ENCODE results near the gene TSPAN18.

Gene TSPAN18

GRCh38 chr11:44725016-44725685 lies 1.6 kb upstream of the TSPAN18 start:
- no peaks in the 10 kb centered on the region for H3K9me3 Mint-ChIP-seq
- peak overlapping the region; percentile 49 for H3K27ac Mint-ChIP-seq
- H3K27me3 Mint-ChIP-seq, result peaks cover 68% of the 10 kb centered on the region
- peaks cover 43% of the 10 kb centered on the region for H3K4me1 Mint-ChIP-seq
- H3K4me3 Mint-ChIP-seq, result peak overlapping the region; percentile 79
- DNase-seq, result no peak
- CTCF ChIA-PET, result interaction anchor here (0.9 to 1.0 kb wide), 2 partner anchors 167 to 379 kb away, joined by 3 read pairs; no protein-coding TSS in a partner anchor
- H3K36me3 Mint-ChIP-seq, result peaks cover 16% of the 10 kb centered on the region

DNA sequence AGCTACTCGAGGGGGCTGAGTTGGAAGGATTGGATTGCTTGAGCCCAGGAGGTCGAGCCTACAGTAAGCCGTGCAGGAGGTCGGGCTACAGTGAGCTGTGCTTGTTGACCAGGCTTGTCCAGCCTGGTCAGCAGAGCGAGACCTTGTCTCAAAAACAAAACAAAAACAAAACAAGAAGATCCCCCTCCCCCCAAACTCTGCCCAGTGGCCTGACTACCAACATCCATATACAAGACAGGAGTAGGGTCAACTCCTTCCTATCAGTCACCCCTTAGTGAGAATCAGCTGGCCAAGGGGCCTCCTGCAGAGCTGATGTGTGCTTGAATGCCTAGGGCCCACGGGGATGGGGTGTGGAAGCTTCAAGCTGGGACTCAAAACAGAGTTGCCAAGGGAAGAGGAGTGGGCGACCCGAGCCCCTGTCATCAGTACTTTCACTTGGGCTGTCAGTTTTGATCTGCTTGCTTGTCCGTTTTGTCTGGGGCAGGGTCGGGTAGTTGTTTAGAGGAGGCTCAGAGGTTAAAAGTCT lies 942 bp upstream of the TSPAN18 start:
- CTCF ChIA-PET, result interaction anchor here (0.9 to 1.0 kb wide), 3 partner anchors 108 to 378 kb away, joined by 3 to 5 read pairs (median 3); no protein-coding TSS in a partner anchor
- Mint-ChIP-seq H3K4me3 (peak overlapping the region; percentile 79), H3K36me3 (peaks cover 18% of the 10 kb centered on the region), H3K9me3 (no peaks in the 10 kb centered on the region), H3K27me3 (peaks cover 69% of the 10 kb centered on the region), H3K4me1 (peaks cover 43% of the 10 kb centered on the region), H3K27ac (peak overlapping the region; percentile 60)
- no peak for DNase-seq

DNA sequence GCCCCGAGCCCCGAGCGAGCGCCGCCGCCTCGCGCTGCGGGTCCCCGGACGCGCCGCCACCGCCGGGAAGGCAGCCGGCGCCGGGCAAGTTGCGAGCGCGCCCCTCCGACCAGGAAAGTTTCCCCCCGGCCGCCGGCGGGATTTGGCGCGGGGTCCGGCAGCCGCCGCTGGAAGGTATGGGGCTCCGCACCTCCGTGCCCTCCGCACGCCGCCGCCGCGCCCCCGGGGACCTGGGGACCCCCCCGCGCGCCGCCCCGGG lies 281 bp downstream of the TSPAN18 start:
- DNase-seq, result no peak

DNA sequence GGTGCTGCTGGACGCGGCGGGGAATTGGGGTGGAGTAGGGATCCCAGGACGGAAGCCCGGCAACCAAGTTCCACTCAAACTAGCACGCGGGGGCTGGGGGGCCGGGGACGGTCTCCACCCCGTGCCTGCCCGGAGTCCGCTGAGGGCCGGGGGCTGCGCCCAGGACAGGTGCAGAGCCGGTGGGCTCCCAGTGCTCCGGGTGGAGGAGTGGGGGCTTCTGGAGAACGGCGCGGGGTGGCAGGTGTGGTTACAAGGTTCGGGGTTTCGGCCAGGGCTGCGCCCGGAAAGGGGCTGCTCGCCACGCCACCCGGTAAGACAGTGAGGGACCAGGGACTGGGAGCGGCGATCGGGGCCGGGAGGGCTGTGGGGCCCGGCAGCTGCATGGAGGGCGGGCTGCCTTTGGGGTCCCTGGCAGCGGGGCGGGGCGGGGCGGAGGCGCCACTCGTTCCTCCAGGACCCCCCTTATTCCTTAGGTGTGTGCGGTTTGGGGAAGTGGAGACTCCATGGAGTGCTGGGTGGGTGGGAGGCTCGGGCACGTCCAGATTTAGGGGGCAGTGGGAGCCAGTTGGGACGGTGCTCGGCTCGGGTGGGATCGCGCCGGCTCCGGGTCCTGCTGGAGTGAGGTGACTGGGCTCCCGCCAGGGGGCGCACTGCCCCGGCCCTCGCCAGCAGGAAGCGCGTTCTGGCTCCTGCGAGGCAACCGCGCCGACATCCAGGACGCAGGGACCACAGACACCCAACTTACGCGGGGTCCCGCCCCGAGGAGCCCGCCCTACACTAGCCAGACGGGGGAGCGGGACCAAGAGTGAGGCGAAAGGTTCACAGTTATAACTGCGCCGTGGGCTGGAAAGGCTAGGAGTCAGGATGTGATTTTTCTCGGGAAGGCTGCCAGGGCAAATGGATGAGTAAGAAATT lies 868 bp downstream of the TSPAN18 start:
- CTCF ChIA-PET, result no interaction called here
- H3K27ac Mint-ChIP-seq, result peak overlapping the region; percentile 76

More for the DNA sequence above, 281 bp downstream of the TSPAN18 start:
- CTCF ChIA-PET, result no interaction called here
- Mint-ChIP-seq H3K27ac (no peak overlapping the region), H3K27me3 (peaks cover 63% of the 10 kb centered on the region), H3K9me3 (no peaks in the 10 kb centered on the region), H3K4me3 (peak overlapping the region; percentile 86), H3K4me1 (peaks cover 47% of the 10 kb centered on the region), H3K36me3 (peaks cover 26% of the 10 kb centered on the region)

GRCh38 chr11:44728491-44728910 lies 1.7 kb downstream of the TSPAN18 start:
- no peak for DNase-seq
- Mint-ChIP-seq H3K36me3 (peaks cover 26% of the 10 kb centered on the region), H3K4me1 (peaks cover 49% of the 10 kb centered on the region), H3K27me3 (peaks cover 50% of the 10 kb centered on the region), H3K9me3 (no peaks in the 10 kb centered on the region), H3K4me3 (peak overlapping the region; percentile 86), H3K27ac (no peak overlapping the region)
- CTCF ChIA-PET, result interaction anchor here (1.9 kb wide), 1 partner anchor 182 kb away, joined by 7 read pairs; no protein-coding TSS in a partner anchor

More for the DNA sequence above, 868 bp downstream of the TSPAN18 start:
- Mint-ChIP-seq H3K27me3 (peaks cover 58% of the 10 kb centered on the region), H3K9me3 (no peaks in the 10 kb centered on the region), H3K4me3 (peak overlapping the region; percentile 86), H3K4me1 (peaks cover 47% of the 10 kb centered on the region), H3K36me3 (peaks cover 26% of the 10 kb centered on the region)
- DNase-seq, result peak; percentile 86

- no peak for DNase-seq
- Mint-ChIP-seq H3K4me1 (peaks cover 49% of the 10 kb centered on the region), H3K4me3 (peak overlapping the region; percentile 86), H3K27me3 (peaks cover 47% of the 10 kb centered on the region), H3K36me3 (peaks cover 28% of the 10 kb centered on the region), H3K9me3 (no peaks in the 10 kb centered on the region), H3K27ac (no peak overlapping the region)
- CTCF ChIA-PET, result interaction anchor here (1.9 kb wide), 1 partner anchor 182 kb away, joined by 7 read pairs; no protein-coding TSS in a partner anchor
Measured at GRCh38 chr11:44729063-44729462, 2.3 kb downstream of the TSPAN18 start.

GRCh38 chr11:44729713-44730112 lies 3.0 kb downstream of the TSPAN18 start:
- DNase-seq, result no peak
- Mint-ChIP-seq H3K4me1 (peaks cover 48% of the 10 kb centered on the region), H3K9me3 (no peaks in the 10 kb centered on the region), H3K27ac (no peak overlapping the region), H3K36me3 (peaks cover 28% of the 10 kb centered on the region), H3K4me3 (no peak overlapping the region), H3K27me3 (peaks cover 47% of the 10 kb centered on the region)
- CTCF ChIA-PET, result interaction anchor here (0.8 to 1.9 kb wide), 4 partner anchors 14 to 197 kb away, joined by 3 to 7 read pairs (median 4); no protein-coding TSS in a partner anchor

GRCh38 chr11:44730775-44731174 lies 4.0 kb downstream of the TSPAN18 start:
- Mint-ChIP-seq H3K9me3 (no peaks in the 10 kb centered on the region), H3K4me3 (no peak overlapping the region), H3K27ac (no peak overlapping the region), H3K4me1 (peaks cover 37% of the 10 kb centered on the region), H3K27me3 (peaks cover 37% of the 10 kb centered on the region), H3K36me3 (peaks cover 28% of the 10 kb centered on the region)
- DNase-seq, result no peak
- CTCF ChIA-PET, result interaction anchor here (1.2 to 1.4 kb wide), 2 partner anchors 13 to 196 kb away, joined by 3 read pairs; no protein-coding TSS in a partner anchor

DNA sequence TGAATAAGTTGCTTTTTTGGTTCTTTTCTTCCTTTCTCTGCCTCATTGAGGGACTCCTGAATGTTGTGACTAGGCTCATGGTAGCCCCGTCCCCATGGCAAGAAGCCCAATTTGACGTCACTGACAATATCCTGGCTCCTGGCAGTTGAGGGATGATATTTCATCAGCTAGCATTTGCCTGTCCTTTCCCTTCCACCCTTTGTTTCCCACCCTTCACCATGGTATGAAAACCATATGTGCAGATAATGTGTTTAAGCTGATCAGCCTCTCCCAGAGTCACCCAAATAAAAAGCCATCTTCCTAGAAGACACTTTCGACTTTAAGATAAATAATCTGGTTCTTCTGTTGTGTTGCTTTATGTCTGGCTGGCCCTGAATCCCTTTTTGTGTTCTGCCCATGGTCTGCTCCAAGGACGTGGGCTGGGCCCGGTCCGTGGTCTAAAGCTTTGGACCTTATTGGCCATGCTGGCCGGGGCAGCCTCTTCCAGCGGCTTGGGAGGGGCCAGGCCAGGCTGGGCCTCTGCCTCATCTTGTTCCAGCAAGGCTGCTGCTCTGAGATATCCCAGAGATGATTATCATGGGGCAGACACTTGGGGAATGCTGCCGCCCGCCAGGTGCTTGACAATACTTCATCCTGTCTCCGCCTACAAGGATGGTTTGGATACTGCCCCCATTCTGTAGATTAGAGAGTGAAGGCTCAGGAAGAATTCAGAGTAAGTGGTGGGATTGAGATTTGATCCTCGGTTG lies 5.1 kb downstream of the TSPAN18 start:
- DNase-seq, result no peak
- Mint-ChIP-seq H3K9me3 (no peaks in the 10 kb centered on the region), H3K4me1 (peaks cover 33% of the 10 kb centered on the region), H3K36me3 (peaks cover 31% of the 10 kb centered on the region), H3K27ac (no peak overlapping the region), H3K4me3 (no peak overlapping the region), H3K27me3 (peaks cover 29% of the 10 kb centered on the region)
- CTCF ChIA-PET, result no interaction called here

GRCh38 chr11:44732564-44732963 lies 5.8 kb downstream of the TSPAN18 start:
- CTCF ChIA-PET, result no interaction called here
- no peak overlapping the region for H3K27ac Mint-ChIP-seq
- no peaks in the 10 kb centered on the region for H3K9me3 Mint-ChIP-seq
- peaks cover 37% of the 10 kb centered on the region for H3K4me1 Mint-ChIP-seq
- H3K27me3 Mint-ChIP-seq, result peaks cover 29% of the 10 kb centered on the region
- DNase-seq, result no peak
- H3K36me3 Mint-ChIP-seq, result peaks cover 34% of the 10 kb centered on the region
- no peak overlapping the region for H3K4me3 Mint-ChIP-seq

- H3K27ac Mint-ChIP-seq, result no peak overlapping the region
- peaks cover 35% of the 10 kb centered on the region for H3K36me3 Mint-ChIP-seq
- peaks cover 16% of the 10 kb centered on the region for H3K27me3 Mint-ChIP-seq
- H3K4me3 Mint-ChIP-seq, result no peak overlapping the region
- DNase-seq, result no peak
- H3K4me1 Mint-ChIP-seq, result peaks cover 25% of the 10 kb centered on the region
- CTCF ChIA-PET, result no interaction called here
- no peaks in the 10 kb centered on the region for H3K9me3 Mint-ChIP-seq
Measured at GRCh38 chr11:44733877-44734276, 7.1 kb downstream of the TSPAN18 start.

GRCh38 chr11:44734843-44735381 lies 8.2 kb downstream of the TSPAN18 start:
- Mint-ChIP-seq H3K36me3 (peaks cover 28% of the 10 kb centered on the region), H3K27me3 (peaks cover 6% of the 10 kb centered on the region)

DNA sequence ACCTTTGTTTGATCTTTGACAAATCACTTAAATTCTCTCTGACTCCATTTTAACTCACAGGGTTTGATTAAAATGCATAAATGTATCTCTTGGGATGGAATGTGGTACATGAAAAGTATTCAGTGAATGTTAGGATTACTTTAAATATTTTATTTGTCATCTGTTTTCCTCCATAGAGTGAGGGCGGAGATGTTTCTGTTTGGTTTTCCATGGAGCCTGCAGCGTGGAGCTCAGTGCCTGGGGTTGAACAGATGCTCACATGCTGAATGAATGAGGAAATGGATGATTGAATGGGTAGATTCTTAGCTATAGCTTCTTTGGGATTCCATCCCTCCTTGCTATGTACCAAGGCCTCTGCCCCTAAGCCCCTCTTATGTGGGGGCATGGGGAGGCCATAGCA lies 10.0 kb downstream of the TSPAN18 start:
- Mint-ChIP-seq H3K4me3 (no peak overlapping the region), H3K4me1 (peaks cover 8% of the 10 kb centered on the region), H3K27ac (no peak overlapping the region), H3K36me3 (peaks cover 17% of the 10 kb centered on the region), H3K27me3 (no peaks in the 10 kb centered on the region), H3K9me3 (no peaks in the 10 kb centered on the region)
- CTCF ChIA-PET, result interaction anchor here (0.6 to 1.0 kb wide), 2 partner anchors 39 to 624 kb away, joined by 3 read pairs; no protein-coding TSS in a partner anchor
- no peak for DNase-seq

More at GRCh38 chr11:44734843-44735381, 8.2 kb downstream of the TSPAN18 start:
- H3K9me3 Mint-ChIP-seq, result no peaks in the 10 kb centered on the region
- CTCF ChIA-PET, result no interaction called here
- no peak for DNase-seq
- no peak overlapping the region for H3K27ac Mint-ChIP-seq
- no peak overlapping the region for H3K4me3 Mint-ChIP-seq
- peaks cover 15% of the 10 kb centered on the region for H3K4me1 Mint-ChIP-seq
